A549 (cell line): Measurements from ENCODE around the gene GRIPAP1.

Source experiments
- EHF ChIP-seq: fragments of 250-450 bp; sonication (Bioruptor Pico); IDR thresholded peaks from 2 replicates; pipeline ENCODE4 v1.5.0; 2020; ENCODE audit warnings: mild to moderate bottlenecking
- EP300 ChIP-seq, 2 experiments: fragments of >200 bp; sonication (Bioruptor Twin); formaldehyde crosslinking; IDR thresholded peaks; 2 replicates in 1 of 2; 3 replicates in 1 of 2; pipeline ENCODE4 v1.6.1; 2016 to 2017
- MYC ChIP-seq: IDR thresholded peaks from 2 replicates; pipeline ENCODE4 v1.6.1; 2012; ENCODE audit warnings: mild to moderate bottlenecking, inconsistent platforms, low read length, improper control_type of control experiment, borderline replicate concordance
- POLR2A ChIP-seq: IDR thresholded peaks from 2 replicates; pipeline ENCODE4 v1.6.1; 2012; ENCODE audit warnings: mild to moderate bottlenecking, low read length
- RARB ChIP-seq: fragments of 250-450 bp; sonication (Bioruptor Pico); IDR thresholded peaks from 2 replicates; pipeline ENCODE4 v1.8.0; 2021; ENCODE audit warnings: mild to moderate bottlenecking, moderate library complexity
- RCOR1 ChIP-seq: fragments of 150-350 bp; IDR thresholded peaks from 2 replicates; pipeline ENCODE4 v1.6.1; 2014; ENCODE audit warnings: antibody characterized with exemption, low read length, low read depth
- RFX5 ChIP-seq: fragments of 450-650 bp; IDR thresholded peaks from 2 replicates; pipeline ENCODE4 v1.7.1; 2014; ENCODE audit warnings: antibody characterized with exemption, mild to moderate bottlenecking, moderate library complexity
- RNF2 ChIP-seq: fragments of 200-600 bp; sonication (generic); IDR thresholded peaks from 2 replicates; pipeline ENCODE4 v1.6.1; 2016; ENCODE audit warnings: low read depth, mild to moderate bottlenecking, antibody characterized with exemption, moderate library complexity, borderline replicate concordance
- SMC3 ChIP-seq: fragments of >200 bp; sonication (Bioruptor Twin); formaldehyde crosslinking; IDR thresholded peaks from 3 replicates; pipeline ENCODE4 v1.6.1; 2018; ENCODE audit warnings: inconsistent platforms
- TP53 ChIP-seq: fragments of 250-450 bp; sonication (Bioruptor Pico); IDR thresholded peaks from 2 replicates; pipeline ENCODE4 v1.5.0; 2021; ENCODE audit warnings: mild to moderate bottlenecking, moderate library complexity
- ZC3H11A ChIP-seq: fragments of 450-650 bp; IDR thresholded peaks from 2 replicates; pipeline ENCODE4 v1.6.1; 2014; ENCODE audit warnings: antibody characterized with exemption, mild to moderate bottlenecking
- TF ChIP-seq, protein P1 (sequence below): fragments of >200 bp; sonication (Bioruptor Twin); formaldehyde crosslinking; IDR thresholded peaks from 3 replicates; pipeline ENCODE4 v1.5.1; 2016
- TF ChIP-seq, protein P2 (sequence below): fragments of 200-600 bp; sonication (generic); IDR thresholded peaks from 2 replicates; pipeline ENCODE4 v1.6.1; 2016; ENCODE audit warnings: antibody characterized with exemption, mild to moderate bottlenecking, moderate library complexity
- TF ChIP-seq, protein P3 (sequence below): fragments of 450-650 bp; IDR thresholded peaks from 2 replicates; pipeline ENCODE4 v1.6.1; 2014; ENCODE audit warnings: antibody characterized with exemption

DNA sequence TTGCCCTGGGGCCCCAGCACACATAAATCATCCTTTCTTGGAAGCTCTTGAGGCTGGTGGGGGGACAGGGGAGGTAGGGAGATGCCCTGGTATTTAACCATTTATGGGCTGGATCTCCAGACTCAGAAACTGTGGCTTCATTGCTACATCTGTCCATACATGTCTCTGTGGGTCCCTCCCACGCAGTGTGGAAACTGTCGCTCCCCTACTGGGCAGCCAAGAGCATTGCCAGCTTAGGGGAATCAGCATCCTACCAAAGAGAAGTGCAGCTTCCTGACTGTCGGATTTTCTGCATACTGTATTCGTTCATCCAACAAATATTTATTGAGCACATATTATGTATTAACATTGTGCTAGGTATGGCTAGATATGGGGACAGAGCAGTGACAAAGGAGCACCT lies 3.7 kb downstream of the GRIPAP1 start:
- TF ChIP-seq EHF (CRISPR knock-in tag) (no peak), RFX5 (no peak), POLR2A (no peak), ZC3H11A (no peak), SMC3 (no peak), EP300 (IDR thresholded peaks at IDR 0.05) (no peak), TP53 (CRISPR knock-in tag) (no peak), RCOR1 (no peak), MYC (no peak), RARB (CRISPR knock-in tag) (no peak), RNF2 (no peak)
- TF ChIP-seq, protein P1, sequence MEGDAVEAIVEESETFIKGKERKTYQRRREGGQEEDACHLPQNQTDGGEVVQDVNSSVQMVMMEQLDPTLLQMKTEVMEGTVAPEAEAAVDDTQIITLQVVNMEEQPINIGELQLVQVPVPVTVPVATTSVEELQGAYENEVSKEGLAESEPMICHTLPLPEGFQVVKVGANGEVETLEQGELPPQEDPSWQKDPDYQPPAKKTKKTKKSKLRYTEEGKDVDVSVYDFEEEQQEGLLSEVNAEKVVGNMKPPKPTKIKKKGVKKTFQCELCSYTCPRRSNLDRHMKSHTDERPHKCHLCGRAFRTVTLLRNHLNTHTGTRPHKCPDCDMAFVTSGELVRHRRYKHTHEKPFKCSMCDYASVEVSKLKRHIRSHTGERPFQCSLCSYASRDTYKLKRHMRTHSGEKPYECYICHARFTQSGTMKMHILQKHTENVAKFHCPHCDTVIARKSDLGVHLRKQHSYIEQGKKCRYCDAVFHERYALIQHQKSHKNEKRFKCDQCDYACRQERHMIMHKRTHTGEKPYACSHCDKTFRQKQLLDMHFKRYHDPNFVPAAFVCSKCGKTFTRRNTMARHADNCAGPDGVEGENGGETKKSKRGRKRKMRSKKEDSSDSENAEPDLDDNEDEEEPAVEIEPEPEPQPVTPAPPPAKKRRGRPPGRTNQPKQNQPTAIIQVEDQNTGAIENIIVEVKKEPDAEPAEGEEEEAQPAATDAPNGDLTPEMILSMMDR: no peak
- TF ChIP-seq, protein P2, sequence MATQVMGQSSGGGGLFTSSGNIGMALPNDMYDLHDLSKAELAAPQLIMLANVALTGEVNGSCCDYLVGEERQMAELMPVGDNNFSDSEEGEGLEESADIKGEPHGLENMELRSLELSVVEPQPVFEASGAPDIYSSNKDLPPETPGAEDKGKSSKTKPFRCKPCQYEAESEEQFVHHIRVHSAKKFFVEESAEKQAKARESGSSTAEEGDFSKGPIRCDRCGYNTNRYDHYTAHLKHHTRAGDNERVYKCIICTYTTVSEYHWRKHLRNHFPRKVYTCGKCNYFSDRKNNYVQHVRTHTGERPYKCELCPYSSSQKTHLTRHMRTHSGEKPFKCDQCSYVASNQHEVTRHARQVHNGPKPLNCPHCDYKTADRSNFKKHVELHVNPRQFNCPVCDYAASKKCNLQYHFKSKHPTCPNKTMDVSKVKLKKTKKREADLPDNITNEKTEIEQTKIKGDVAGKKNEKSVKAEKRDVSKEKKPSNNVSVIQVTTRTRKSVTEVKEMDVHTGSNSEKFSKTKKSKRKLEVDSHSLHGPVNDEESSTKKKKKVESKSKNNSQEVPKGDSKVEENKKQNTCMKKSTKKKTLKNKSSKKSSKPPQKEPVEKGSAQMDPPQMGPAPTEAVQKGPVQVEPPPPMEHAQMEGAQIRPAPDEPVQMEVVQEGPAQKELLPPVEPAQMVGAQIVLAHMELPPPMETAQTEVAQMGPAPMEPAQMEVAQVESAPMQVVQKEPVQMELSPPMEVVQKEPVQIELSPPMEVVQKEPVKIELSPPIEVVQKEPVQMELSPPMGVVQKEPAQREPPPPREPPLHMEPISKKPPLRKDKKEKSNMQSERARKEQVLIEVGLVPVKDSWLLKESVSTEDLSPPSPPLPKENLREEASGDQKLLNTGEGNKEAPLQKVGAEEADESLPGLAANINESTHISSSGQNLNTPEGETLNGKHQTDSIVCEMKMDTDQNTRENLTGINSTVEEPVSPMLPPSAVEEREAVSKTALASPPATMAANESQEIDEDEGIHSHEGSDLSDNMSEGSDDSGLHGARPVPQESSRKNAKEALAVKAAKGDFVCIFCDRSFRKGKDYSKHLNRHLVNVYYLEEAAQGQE: no peak
- TF ChIP-seq, protein P3, sequence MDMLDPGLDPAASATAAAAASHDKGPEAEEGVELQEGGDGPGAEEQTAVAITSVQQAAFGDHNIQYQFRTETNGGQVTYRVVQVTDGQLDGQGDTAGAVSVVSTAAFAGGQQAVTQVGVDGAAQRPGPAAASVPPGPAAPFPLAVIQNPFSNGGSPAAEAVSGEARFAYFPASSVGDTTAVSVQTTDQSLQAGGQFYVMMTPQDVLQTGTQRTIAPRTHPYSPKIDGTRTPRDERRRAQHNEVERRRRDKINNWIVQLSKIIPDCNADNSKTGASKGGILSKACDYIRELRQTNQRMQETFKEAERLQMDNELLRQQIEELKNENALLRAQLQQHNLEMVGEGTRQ: no peak
